ENCODE results near the gene SPATA3. TPM values are rescaled to one million over a fixed set of nuclear protein-coding genes. Genes with fewer than 3 reads are reported as not detected.

SPATA3 gene
- polyA plus RNA-seq, 3 donors: not detected

- Histone ChIP-seq H2AFZ (ENCODE audit: insufficient read depth, low read depth, low read length, poor library complexity, severe bottlenecking) (no peak overlapping the region), H3K27ac (ENCODE audit: low read depth in 1 of 2, low read length in 2 of 2) (no peak overlapping the region), H3K9me3 (replicated peaks in 1 of 2; ENCODE audit: control insufficient read depth in 1 of 2, insufficient read depth in 1 of 2, low read length in 2 of 2) (peaks cover 0 to 8% of the 10 kb centered on the region in 2 donors), H3K4me1 (ENCODE audit: control insufficient read depth in 1 of 2, insufficient read depth in 2 of 2, low read length in 2 of 2) (peaks cover 0 to 2% of the 10 kb centered on the region in 2 donors), H3K27me3 (ENCODE audit: control insufficient read depth in 2 of 2, insufficient read depth in 2 of 2, low read length in 2 of 2) (peaks cover 19 to 28% of the 10 kb centered on the region in 2 donors), H3K4me2 (replicated peaks; ENCODE audit: extremely low read depth, low read length, poor library complexity, severe bottlenecking) (no peak overlapping the region), H3K9ac (ENCODE audit: insufficient read depth, low read length, poor library complexity, severe bottlenecking) (no peak overlapping the region), H3K4me3 (replicated peaks in 1 of 3; ENCODE audit: low read depth in 2 of 3, low read length in 3 of 3) (no peak overlapping the region), H3K79me2 (ENCODE audit: insufficient read depth, low read length) (no peaks in the 10 kb centered on the region), H3K36me3 (replicated peaks in 1 of 2; ENCODE audit: control insufficient read depth in 1 of 2, insufficient read depth in 2 of 2, low read length in 2 of 2) (no peaks in the 10 kb centered on the region), H4K20me1 (ENCODE audit: insufficient read depth, low read length) (no peaks in the 10 kb centered on the region)
- peaks cover 27 to 44% (median 35%) of the 10 kb centered on the region in 3 donors for H3K27me3 Mint-ChIP-seq (ENCODE audit: low read depth in 3 of 3)
- peaks cover 0 to 8% (median 3%) of the 10 kb centered on the region in 7 donors for H3K9me3 Mint-ChIP-seq
- H3K27ac Mint-ChIP-seq: no peak overlapping the region
- no peak for TF ChIP-seq CTCF (IDR thresholded peaks at IDR 0.05)
- WGBS (ENCODE audit: insufficient coverage): 79% methylated on average over 5 of the region's 11 CpGs
- intact Hi-C loops (cut with micrococcal nuclease): no loop called here
- H3K4me3 Mint-ChIP-seq: no peak overlapping the region
- H3K36me3 Mint-ChIP-seq: no peaks in the 10 kb centered on the region
- peaks cover 4% of the 10 kb centered on the region for H3K4me1 Mint-ChIP-seq
- DNase-seq: no peak
Observed at GRCh38 chr2:231033147-231034132, 37.5 kb downstream of the SPATA3 start.

DNA sequence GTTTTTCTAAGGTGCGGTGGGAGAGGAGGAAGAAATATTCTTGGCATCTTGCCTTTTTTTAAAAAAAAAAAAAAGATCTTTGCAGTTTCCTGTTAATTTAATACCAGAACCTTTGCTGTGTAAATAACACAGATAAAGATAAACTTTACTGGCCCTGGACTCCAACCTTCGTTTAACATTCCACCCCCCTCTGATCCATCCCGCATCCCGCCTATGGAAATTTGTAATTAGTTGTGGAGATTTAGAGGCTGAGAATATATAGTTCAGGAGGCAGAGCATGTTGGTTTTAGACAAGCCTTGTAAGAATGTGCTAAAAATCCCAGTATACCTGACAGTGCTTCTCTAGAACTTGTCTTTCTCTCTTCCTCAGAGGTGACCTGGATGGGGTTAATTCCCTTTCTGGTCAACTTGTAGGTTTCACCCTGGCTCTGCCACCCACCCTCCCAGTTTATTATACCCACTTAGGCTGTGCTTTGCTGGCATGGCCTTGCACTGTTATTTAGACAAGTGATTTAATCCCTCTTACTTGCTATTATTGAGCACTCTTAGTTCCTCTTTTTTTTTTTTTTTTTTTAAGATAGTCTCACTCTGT, 38.5 kb downstream of the SPATA3 start:
- Histone ChIP-seq H3K36me3 (replicated peaks in 1 of 2; ENCODE audit: control insufficient read depth in 1 of 2, insufficient read depth in 2 of 2, low read length in 2 of 2) (no peaks in the 10 kb centered on the region), H3K27ac (ENCODE audit: low read depth in 1 of 2, low read length in 2 of 2) (no peak overlapping the region), H3K9ac (ENCODE audit: insufficient read depth, low read length, poor library complexity, severe bottlenecking) (no peak overlapping the region), H3K9me3 (replicated peaks in 1 of 2; ENCODE audit: control insufficient read depth in 1 of 2, insufficient read depth in 1 of 2, low read length in 2 of 2) (peaks cover 0 to 13% of the 10 kb centered on the region in 2 donors), H2AFZ (ENCODE audit: insufficient read depth, low read depth, low read length, poor library complexity, severe bottlenecking) (no peak overlapping the region), H3K27me3 (ENCODE audit: control insufficient read depth in 2 of 2, insufficient read depth in 2 of 2, low read length in 2 of 2) (peaks cover 27 to 37% of the 10 kb centered on the region in 2 donors), H3K4me1 (ENCODE audit: control insufficient read depth in 1 of 2, insufficient read depth in 2 of 2, low read length in 2 of 2) (peaks cover 0 to 2% of the 10 kb centered on the region in 2 donors), H4K20me1 (ENCODE audit: insufficient read depth, low read length) (no peaks in the 10 kb centered on the region), H3K4me2 (replicated peaks; ENCODE audit: extremely low read depth, low read length, poor library complexity, severe bottlenecking) (no peak overlapping the region), H3K79me2 (ENCODE audit: insufficient read depth, low read length) (no peaks in the 10 kb centered on the region), H3K4me3 (replicated peaks in 1 of 3; ENCODE audit: low read depth in 2 of 3, low read length in 3 of 3) (no peak overlapping the region)
- Mint-ChIP-seq H3K9me3 (peaks cover 0 to 8% (median 2%) of the 10 kb centered on the region in 7 donors), H3K27ac (no peak overlapping the region), H3K27me3 (ENCODE audit: low read depth in 3 of 3) (peaks cover 36 to 54% (median 45%) of the 10 kb centered on the region in 3 donors), H3K4me3 (peak overlapping the region in 1 of 2 donors; percentile 30), H3K36me3 (no peaks in the 10 kb centered on the region), H3K4me1 (peaks cover 4% of the 10 kb centered on the region)
- intact Hi-C loops (cut with micrococcal nuclease): no loop called here
- TF ChIP-seq CTCF (IDR thresholded peaks at IDR 0.05): no peak
- no CpG with 5 or more reads among the region's 4 CpGs for WGBS (ENCODE audit: insufficient coverage)
- DNase-seq: no peak

Data from CD14-positive monocyte (primary cell).